Measurements from ENCODE around the gene TMEM167B.
"Not testable (repeated sequence)": the region's sequence is repeated elsewhere in the genome, so short reads cannot be mapped to it uniquely, and the experiment has no call there.

The TMEM167B gene

DNA sequence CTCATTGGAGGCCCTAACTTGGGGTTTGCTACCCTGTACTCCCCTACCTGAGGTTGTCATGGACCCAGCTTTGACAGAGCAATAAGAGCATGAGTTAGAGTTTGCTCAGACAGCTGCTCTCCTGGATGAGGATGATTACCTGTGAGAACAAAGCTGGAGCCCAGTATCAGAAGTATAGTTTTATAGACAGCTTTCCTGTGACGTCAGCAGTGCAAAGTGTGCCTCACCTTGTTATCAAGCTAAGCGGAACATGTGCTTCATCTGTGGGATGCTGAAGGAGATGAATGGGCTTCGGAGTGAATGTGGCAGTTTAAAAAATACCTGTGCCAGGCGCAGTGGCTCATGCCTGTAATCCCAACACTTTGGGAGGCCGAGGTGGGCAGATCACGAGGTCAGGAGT, 43.2 kb upstream of the TMEM167B start:
- intact Hi-C loops (cut with DNase I; ENCODE audit: low total_unique reads) = no loop called here
- Histone ChIP-seq H3K36me3 (no peaks in the 10 kb centered on the region), H3K9me3 (no peaks in the 10 kb centered on the region), H3K4me3 (no peak overlapping the region), H3K27ac (no peak overlapping the region), H3K27me3 (no peaks in the 10 kb centered on the region), H3K4me1 (no peaks in the 10 kb centered on the region)
- DNase-seq = no peak
- TF ChIP-seq, protein P1, sequence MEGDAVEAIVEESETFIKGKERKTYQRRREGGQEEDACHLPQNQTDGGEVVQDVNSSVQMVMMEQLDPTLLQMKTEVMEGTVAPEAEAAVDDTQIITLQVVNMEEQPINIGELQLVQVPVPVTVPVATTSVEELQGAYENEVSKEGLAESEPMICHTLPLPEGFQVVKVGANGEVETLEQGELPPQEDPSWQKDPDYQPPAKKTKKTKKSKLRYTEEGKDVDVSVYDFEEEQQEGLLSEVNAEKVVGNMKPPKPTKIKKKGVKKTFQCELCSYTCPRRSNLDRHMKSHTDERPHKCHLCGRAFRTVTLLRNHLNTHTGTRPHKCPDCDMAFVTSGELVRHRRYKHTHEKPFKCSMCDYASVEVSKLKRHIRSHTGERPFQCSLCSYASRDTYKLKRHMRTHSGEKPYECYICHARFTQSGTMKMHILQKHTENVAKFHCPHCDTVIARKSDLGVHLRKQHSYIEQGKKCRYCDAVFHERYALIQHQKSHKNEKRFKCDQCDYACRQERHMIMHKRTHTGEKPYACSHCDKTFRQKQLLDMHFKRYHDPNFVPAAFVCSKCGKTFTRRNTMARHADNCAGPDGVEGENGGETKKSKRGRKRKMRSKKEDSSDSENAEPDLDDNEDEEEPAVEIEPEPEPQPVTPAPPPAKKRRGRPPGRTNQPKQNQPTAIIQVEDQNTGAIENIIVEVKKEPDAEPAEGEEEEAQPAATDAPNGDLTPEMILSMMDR (IDR thresholded peaks at IDR 0.05) = no peak

DNA sequence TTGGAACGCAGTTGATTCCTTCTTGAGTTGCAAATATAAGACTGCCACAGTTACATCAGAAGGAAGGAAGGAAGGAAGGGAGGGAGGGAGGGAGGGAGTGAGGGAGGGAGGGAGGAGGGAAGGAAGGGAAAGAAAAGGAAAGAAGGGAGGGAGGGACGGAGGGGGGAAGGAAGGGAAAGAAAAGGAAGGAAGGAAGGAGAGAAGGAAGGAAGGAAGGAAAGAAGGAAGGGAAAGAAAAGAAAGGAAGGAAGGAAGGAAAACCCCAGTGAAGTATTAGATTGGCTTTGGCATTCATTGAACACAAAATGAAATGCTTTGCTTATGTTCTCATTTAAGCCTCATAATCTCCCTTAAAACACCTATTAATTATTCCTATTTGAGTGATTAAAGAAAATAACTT, 42.2 kb upstream of the TMEM167B start:
- H3K4me3 ChIP-seq = no peak overlapping the region
- H3K4me1 ChIP-seq = no peaks in the 10 kb centered on the region
- intact Hi-C loops (cut with DNase I; ENCODE audit: low total_unique reads) = no loop called here
- H3K9me3 ChIP-seq = no peaks in the 10 kb centered on the region
- H3K36me3 ChIP-seq = no peaks in the 10 kb centered on the region
- DNase-seq = no peak
- TF ChIP-seq, protein P1 (IDR thresholded peaks at IDR 0.05) = no peak
- no peak overlapping the region for H3K27ac ChIP-seq
- H3K27me3 ChIP-seq = no peaks in the 10 kb centered on the region

DNA sequence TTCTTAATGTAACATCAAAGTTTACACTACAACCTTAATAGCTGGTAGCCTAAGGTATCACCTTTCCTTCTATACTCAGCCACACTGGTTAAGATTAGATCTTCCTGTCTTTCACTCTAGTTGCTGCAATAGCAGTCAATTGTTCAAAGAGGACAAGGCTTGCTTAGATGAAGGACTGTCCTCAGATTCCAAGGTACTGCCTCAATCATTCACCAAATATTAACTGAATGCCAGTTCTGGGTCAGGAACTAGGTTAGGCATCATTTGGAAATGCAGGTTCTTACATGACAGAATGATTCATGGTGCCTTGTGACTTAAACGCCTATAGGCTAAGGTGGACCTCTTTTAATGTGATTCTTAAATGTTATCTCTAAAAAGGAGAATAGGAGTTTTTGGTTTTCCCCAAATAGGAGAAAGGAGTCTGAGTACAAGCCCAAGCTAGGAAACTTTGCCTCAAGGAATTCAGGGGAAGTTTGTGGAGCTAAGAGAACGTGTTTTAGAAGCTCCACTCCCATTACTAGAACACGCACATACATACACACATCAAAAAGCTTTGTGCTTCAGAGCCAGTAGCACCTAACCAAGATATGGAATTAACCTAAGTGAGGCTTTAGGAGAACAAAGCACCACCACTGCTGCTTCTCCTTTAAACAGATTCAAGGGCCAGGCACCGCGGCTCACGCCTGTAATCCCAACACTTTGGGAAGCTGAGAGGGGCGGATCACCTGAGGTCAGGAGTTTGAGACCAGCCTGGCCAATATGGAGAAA, 40.2 kb upstream of the TMEM167B start:
- Histone ChIP-seq H3K4me3 (no peak overlapping the region), H3K27me3 (no peaks in the 10 kb centered on the region), H3K36me3 (no peaks in the 10 kb centered on the region), H3K27ac (no peak overlapping the region), H3K9me3 (no peaks in the 10 kb centered on the region), H3K4me1 (no peaks in the 10 kb centered on the region)
- DNase-seq = no peak
- TF ChIP-seq, protein P1 (IDR thresholded peaks at IDR 0.05) = no peak
- intact Hi-C loops (cut with DNase I; ENCODE audit: low total_unique reads) = no loop called here

DNA sequence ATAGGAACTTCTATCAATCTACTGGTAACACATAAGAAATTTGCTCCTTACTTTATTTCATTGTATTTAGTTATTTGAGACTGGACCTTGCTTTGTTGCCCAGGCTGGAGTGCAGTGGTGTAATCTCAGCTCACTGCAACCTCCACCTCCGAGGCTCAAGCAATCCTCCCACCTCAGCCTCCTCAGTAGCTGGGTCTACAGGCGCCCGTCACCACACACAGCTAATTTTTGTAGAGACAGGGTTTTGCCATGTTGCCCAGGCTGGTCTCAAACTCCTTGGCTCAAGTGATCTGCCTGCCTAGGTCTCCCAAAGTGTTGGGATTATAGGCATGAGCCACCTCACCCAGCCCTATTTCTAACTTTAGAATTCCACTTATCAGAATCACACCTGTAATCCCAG, 38.4 kb upstream of the TMEM167B start:
- H3K27ac ChIP-seq; intact Hi-C loops (cut with DNase I; ENCODE audit: low total_unique reads); H3K9me3 ChIP-seq; H3K36me3 ChIP-seq; H3K4me3 ChIP-seq; DNase-seq; H3K4me1 ChIP-seq; H3K27me3 ChIP-seq: not testable (repeated sequence)

DNA sequence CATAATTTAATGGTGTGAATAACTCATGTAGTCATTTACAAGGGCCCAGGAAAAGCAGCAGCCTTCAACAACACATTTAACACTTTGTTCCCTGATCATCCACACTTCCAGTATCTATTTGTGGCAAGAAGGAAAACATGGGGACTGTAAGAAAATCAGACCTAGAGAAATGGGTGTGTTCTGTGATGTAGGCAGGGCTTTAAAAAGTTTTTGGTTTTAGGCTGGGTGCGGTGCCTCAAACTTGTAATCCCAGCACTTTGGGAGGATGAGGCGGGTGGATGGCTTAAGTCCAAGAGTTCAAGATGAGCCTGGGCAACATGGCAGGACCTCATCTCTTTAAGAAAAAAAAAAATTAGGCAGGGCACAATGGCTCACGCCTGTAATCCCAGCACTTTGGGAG, 34.5 kb upstream of the TMEM167B start:
- Histone ChIP-seq H3K9me3 (no peaks in the 10 kb centered on the region), H3K27me3 (no peaks in the 10 kb centered on the region), H3K27ac (no peak overlapping the region), H3K4me1 (no peaks in the 10 kb centered on the region), H3K36me3 (no peaks in the 10 kb centered on the region), H3K4me3 (no peak overlapping the region)
- TF ChIP-seq, protein P1 (IDR thresholded peaks at IDR 0.05) = no peak
- intact Hi-C loops (cut with DNase I; ENCODE audit: low total_unique reads) = no loop called here
- DNase-seq = no peak

DNA sequence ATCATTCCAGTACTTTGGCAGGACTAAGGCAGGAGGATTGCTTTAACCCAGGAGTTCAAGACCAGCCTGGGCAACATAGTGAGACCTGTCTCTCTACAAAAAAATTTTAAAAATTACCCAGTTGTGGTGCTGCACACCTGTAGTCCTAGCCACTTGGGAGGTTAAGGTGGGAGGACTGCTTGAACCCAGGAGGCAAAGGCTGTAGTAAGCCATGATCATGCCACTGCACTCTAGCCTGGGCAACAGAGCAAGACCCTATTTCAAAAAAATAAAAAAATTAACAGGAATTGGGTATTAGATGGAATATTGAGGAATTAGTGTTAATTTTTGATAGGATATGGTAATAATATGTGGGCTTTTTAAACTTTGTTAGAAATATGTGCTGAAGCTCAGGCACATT, 31.5 kb upstream of the TMEM167B start:
- Histone ChIP-seq H3K27ac (no peak overlapping the region), H3K27me3 (no peaks in the 10 kb centered on the region), H3K4me3 (no peak overlapping the region), H3K36me3 (peaks cover 6 to 17% (median 9%) of the 10 kb centered on the region in 3 donors), H3K9me3 (no peaks in the 10 kb centered on the region), H3K4me1 (no peaks in the 10 kb centered on the region)
- TF ChIP-seq, protein P1 (IDR thresholded peaks at IDR 0.05) = no peak
- no peak for DNase-seq
- intact Hi-C loops (cut with DNase I; ENCODE audit: low total_unique reads) = no loop called here
